Measurements from ENCODE around the gene PIGO. TPM values are rescaled to one million over a fixed set of nuclear protein-coding genes. Genes with fewer than 3 reads are reported as not detected.

Gene PIGO
- total and polyA plus RNA-seq, 4 experiments from 2014 or later, result 17.9 to 29.7 (median 24.3) TPM

DNA sequence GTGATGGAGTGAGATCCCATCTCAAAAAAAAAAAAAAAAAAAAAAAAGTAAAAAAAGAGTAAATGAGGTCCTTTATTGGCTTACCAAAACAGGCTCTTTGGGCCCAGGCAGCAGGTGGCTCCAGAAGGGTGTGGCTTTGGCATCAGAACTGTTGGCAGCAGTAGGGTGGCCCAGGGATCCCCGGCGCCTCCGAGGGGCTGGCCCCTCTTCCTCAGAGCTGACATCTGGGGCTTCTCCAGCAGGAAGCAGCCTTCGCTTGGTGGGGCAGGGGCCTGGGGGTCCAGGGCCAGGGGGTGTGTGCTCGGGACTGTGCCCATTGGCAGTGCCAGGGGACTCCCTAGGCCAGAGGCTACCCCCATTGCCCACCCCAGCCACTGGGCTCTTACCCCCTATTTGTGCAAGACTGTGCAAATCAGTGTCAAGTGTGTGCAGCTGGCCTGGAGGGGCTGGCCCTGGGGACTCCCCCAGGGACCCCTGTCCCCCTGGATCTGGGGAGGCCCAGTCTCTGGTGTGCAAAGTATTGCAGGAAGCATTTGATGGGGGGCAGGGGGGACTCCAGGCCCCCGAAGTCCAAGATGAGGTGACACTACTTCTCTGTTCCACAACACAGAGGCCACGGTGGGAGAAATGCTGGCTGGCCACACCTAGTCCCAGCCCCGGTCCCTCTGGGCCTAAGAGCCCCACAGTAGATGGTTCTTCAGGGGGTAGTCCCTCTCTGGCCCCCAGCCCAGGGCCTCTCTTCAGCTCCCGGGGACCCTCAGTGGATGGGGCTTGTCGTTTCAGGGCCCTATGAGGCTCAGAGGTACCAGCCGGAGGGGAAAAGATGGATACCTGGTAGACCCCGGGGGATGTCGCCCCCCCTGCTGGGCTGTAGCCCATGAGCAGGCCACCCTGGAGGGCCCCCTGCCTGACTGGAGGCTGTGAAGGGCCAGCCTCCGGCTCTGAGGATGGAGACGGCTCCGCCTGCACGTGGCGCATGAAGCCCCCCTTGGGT is 11.2 kb upstream of the PIGO start:
- H3K27me3 Mint-ChIP-seq, result no peaks in the 10 kb centered on the region
- no peak overlapping the region for H3K27ac Mint-ChIP-seq
- peaks cover 30 to 41% (median 35%) of the 10 kb centered on the region in 4 donors for H3K4me1 Mint-ChIP-seq
- intact Hi-C loops (cut with micrococcal nuclease), result no loop called here
- CTCF ChIA-PET (ENCODE audit: partially characterized antibody), result interaction anchor here (1.2 to 1.6 kb wide), 3 partner anchors 8 to 11 kb away, joined by 5 to 7 read pairs (median 5); partner anchors contain the start of genes ATOSB and PIGO
- Histone ChIP-seq H3K9me3 (ENCODE audit: control insufficient read depth in 1 of 2, low read length in 2 of 2) (no peaks in the 10 kb centered on the region), H3K4me3 (ENCODE audit: low read length in 2 of 2) (no peak overlapping the region), H3K27me3 (ENCODE audit: insufficient read depth, low read length) (no peaks in the 10 kb centered on the region), H3K27ac (ENCODE audit: low read depth, low read length) (no peak overlapping the region), H3K4me1 (ENCODE audit: insufficient read depth, low read length) (peaks cover 33% of the 10 kb centered on the region), H3K36me3 (ENCODE audit: insufficient read depth, low read length) (peaks cover 18% of the 10 kb centered on the region)
- no peak for DNase-seq
- H3K36me3 Mint-ChIP-seq, result peaks cover 12 to 22% of the 10 kb centered on the region in 2 donors
- H3K4me3 Mint-ChIP-seq, result no peak overlapping the region
- H3K9me3 Mint-ChIP-seq, result peaks cover 0 to 3% (median 0%) of the 10 kb centered on the region in 8 donors
- POLR2A ChIA-PET (ENCODE audit: partially characterized antibody), result no interaction called here

DNA sequence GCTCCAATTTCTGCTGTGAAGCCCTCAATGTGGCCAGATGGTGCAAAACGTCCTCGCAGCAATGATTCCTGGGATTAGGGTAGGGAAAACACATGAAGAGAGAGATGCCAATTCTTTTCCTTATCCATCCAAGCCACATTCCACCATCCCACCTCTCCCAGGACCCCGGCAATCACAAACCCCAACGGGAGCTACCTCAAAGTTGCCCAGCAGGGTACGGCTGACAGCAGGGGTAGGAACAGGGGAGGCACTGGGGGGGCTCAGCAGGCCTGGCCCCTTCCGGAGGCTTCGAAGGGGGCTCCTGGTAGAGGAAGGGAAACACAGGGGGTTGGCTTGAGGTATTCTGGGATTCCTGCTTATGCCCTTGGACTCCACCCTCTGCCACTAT is 9.9 kb upstream of the PIGO start:
- CTCF ChIA-PET (ENCODE audit: partially characterized antibody), result interaction anchor here (0.8 to 1.6 kb wide), 3 partner anchors 9 to 29 kb away, joined by 3 to 5 read pairs (median 5); partner anchors contain the start of genes ATOSB and PIGO
- POLR2A ChIA-PET (ENCODE audit: partially characterized antibody), result interaction anchor here (0.8 to 4.7 kb wide), 2 partner anchors 8 to 638 kb away, joined by 3 to 46 read pairs; partner anchors contain the start of gene ATOSB
- intact Hi-C loops (cut with micrococcal nuclease), result no loop called here

DNA sequence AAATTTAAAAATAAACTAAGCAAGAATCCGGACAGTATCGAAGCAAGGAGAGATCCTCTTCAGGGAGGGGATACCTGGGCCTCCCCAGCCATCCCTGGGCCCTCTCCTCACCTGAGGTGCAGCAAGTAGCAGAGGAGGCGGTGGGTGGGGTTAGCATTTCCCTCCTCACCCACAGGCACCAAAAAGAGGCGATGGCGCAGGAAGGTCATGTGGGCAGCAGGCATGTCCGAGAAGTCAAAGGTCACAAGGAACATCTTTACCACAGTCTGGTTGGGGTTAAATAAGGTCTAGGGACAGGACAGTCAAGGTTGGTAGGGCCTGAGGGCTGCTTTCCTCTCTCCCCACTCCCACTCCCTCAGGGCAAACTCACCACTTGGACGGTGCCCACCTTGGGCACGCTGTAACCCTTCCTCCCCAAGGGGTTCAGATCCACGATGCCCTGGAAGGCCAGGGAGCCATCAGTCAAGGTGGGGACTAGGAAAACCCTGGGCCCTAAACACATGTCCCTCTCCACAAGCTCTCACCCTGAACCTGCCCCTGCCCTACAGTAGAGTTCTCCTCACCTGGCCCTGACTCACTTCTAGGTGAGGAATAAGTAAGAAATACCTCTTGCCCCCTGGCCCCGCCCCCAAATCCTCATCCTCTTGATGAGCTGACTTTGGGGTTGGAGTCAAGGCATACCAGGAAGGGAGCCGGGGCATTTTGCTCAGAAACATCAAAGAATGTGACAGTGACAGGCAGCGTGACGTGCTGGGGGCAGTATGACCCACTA is 9.4 kb upstream of the PIGO start:
- peak overlapping the region in 4 of 7 donors; percentile 50 to 67 (median 57) for H3K27ac Mint-ChIP-seq
- peaks cover 18% of the 10 kb centered on the region for H3K36me3 ChIP-seq (ENCODE audit: insufficient read depth, low read length)
- no peak overlapping the region for H3K4me3 Mint-ChIP-seq
- peaks cover 14 to 30% of the 10 kb centered on the region in 2 donors for H3K36me3 Mint-ChIP-seq
- no peaks in the 10 kb centered on the region for H3K27me3 Mint-ChIP-seq
- H3K27ac ChIP-seq (ENCODE audit: low read depth, low read length), result no peak overlapping the region
- intact Hi-C loops (cut with micrococcal nuclease), result no loop called here
- CTCF ChIA-PET (ENCODE audit: partially characterized antibody), result interaction anchor here (0.5 to 1.6 kb wide), 5 partner anchors 8 to 170 kb away, joined by 3 to 5 read pairs (median 3); partner anchors contain the start of genes ATOSB and PIGO
- no peak for DNase-seq
- H3K4me3 ChIP-seq (ENCODE audit: low read length in 2 of 2), result no peak overlapping the region
- peaks cover 21 to 41% (median 32%) of the 10 kb centered on the region in 4 donors for H3K4me1 Mint-ChIP-seq
- peaks cover 32% of the 10 kb centered on the region for H3K4me1 ChIP-seq (ENCODE audit: insufficient read depth, low read length)
- POLR2A ChIA-PET (ENCODE audit: partially characterized antibody), result interaction anchor here (0.8 to 4.7 kb wide), 2 partner anchors 9 to 639 kb away, joined by 3 to 46 read pairs; partner anchors contain the start of gene ATOSB
- peaks cover 0 to 3% (median 0%) of the 10 kb centered on the region in 8 donors for H3K9me3 Mint-ChIP-seq
- H3K9me3 ChIP-seq (ENCODE audit: control insufficient read depth in 1 of 2, low read length in 2 of 2), result no peaks in the 10 kb centered on the region
- no peaks in the 10 kb centered on the region for H3K27me3 ChIP-seq (ENCODE audit: insufficient read depth, low read length)

More for the DNA sequence above, 9.9 kb upstream of the PIGO start:
- Mint-ChIP-seq H3K4me3 (no peak overlapping the region), H3K9me3 (peaks cover 0 to 3% (median 0%) of the 10 kb centered on the region in 8 donors), H3K4me1 (peaks cover 26 to 41% (median 34%) of the 10 kb centered on the region in 4 donors), H3K27ac (peak overlapping the region in 2 of 7 donors; percentile 55 to 67), H3K36me3 (peaks cover 12 to 24% of the 10 kb centered on the region in 2 donors), H3K27me3 (no peaks in the 10 kb centered on the region)
- no peak overlapping the region for H3K4me3 ChIP-seq (ENCODE audit: low read length in 2 of 2)
- no peaks in the 10 kb centered on the region for H3K9me3 ChIP-seq (ENCODE audit: control insufficient read depth in 1 of 2, low read length in 2 of 2)
- H3K27ac ChIP-seq (ENCODE audit: low read depth, low read length), result no peak overlapping the region
- H3K27me3 ChIP-seq (ENCODE audit: insufficient read depth, low read length), result no peaks in the 10 kb centered on the region
- no peak for DNase-seq
- H3K4me1 ChIP-seq (ENCODE audit: insufficient read depth, low read length), result peaks cover 36% of the 10 kb centered on the region
- H3K36me3 ChIP-seq (ENCODE audit: insufficient read depth, low read length), result peaks cover 18% of the 10 kb centered on the region

DNA sequence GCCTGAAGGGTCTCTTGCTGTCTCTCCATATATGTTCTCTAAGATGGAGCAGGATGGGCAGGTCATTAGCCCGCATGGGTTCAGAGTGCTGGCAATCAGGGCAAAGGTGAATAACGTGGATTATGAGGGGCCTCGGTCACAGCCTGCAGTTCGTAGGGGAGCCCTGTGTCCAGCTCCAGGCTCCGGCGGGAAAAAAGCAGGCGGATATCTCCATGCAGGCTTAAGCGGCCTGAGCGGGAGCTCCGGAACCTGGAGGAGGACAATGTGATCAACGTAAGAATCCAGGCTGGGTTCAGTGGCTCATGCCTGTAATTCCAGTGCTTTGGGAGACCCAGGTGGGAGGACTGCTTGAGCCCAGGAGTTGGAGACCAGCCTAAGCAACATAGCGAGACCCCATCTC is 8.7 kb upstream of the PIGO start:
- H3K4me1 ChIP-seq (ENCODE audit: insufficient read depth, low read length), result peaks cover 26% of the 10 kb centered on the region
- Mint-ChIP-seq H3K9me3 (peaks cover 0 to 3% (median 0%) of the 10 kb centered on the region in 8 donors), H3K27ac (peak overlapping the region in 4 of 7 donors; percentile 19 to 82 (median 49)), H3K36me3 (peaks cover 20 to 34% of the 10 kb centered on the region in 2 donors), H3K4me1 (peaks cover 22 to 43% (median 31%) of the 10 kb centered on the region in 4 donors), H3K27me3 (no peaks in the 10 kb centered on the region), H3K4me3 (no peak overlapping the region)
- H3K4me3 ChIP-seq (ENCODE audit: low read length in 2 of 2), result no peak overlapping the region
- intact Hi-C loops (cut with micrococcal nuclease), result no loop called here
- H3K27me3 ChIP-seq (ENCODE audit: insufficient read depth, low read length), result no peaks in the 10 kb centered on the region
- no peaks in the 10 kb centered on the region for H3K9me3 ChIP-seq (ENCODE audit: control insufficient read depth in 1 of 2, low read length in 2 of 2)
- CTCF ChIA-PET (ENCODE audit: partially characterized antibody), result interaction anchor here (0.5 to 1.4 kb wide), 3 partner anchors 9 to 171 kb away, joined by 3 to 4 read pairs (median 3); no protein-coding TSS in a partner anchor
- no peak for DNase-seq
- H3K36me3 ChIP-seq (ENCODE audit: insufficient read depth, low read length), result peaks cover 22% of the 10 kb centered on the region
- POLR2A ChIA-PET (ENCODE audit: partially characterized antibody), result interaction anchor here (3.8 to 4.7 kb wide), 2 partner anchors 9 to 33 kb away, joined by 46 to 51 read pairs; partner anchors contain the start of genes ATOSB and VCP
- no peak overlapping the region for H3K27ac ChIP-seq (ENCODE audit: low read depth, low read length)

DNA sequence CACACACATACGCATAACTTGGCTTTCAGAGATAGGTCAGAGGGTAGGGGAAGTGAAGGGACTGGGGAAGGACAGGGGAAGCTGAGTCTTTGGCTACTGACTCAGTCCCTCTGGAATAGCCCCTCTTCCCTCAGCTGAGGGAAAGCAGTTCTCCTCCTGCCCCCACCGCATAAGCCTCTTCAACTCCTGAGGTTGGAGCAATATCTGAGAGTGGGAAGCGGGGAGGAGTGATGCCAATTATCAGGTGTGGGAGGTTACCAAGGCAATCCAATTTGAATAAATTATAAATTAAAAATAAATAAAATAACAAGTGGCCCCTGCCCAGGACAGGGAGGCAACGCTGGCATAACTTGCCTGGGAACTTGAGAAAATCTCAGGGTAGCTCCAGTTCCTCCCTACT is 8.2 kb upstream of the PIGO start:
- Histone ChIP-seq H3K27me3 (ENCODE audit: insufficient read depth, low read length) (no peaks in the 10 kb centered on the region), H3K4me3 (ENCODE audit: low read length in 2 of 2) (no peak overlapping the region), H3K27ac (ENCODE audit: low read depth, low read length) (no peak overlapping the region), H3K4me1 (ENCODE audit: insufficient read depth, low read length) (peaks cover 23% of the 10 kb centered on the region), H3K36me3 (ENCODE audit: insufficient read depth, low read length) (peaks cover 28% of the 10 kb centered on the region), H3K9me3 (ENCODE audit: control insufficient read depth in 1 of 2, low read length in 2 of 2) (no peaks in the 10 kb centered on the region)
- Mint-ChIP-seq H3K4me3 (no peak overlapping the region), H3K9me3 (peaks cover 0 to 3% (median 0%) of the 10 kb centered on the region in 8 donors), H3K4me1 (peaks cover 20 to 44% (median 31%) of the 10 kb centered on the region in 4 donors), H3K27me3 (no peaks in the 10 kb centered on the region), H3K27ac (peak overlapping the region in 6 of 7 donors; percentile 37 to 99 (median 68)), H3K36me3 (peaks cover 25 to 37% of the 10 kb centered on the region in 2 donors)
- ChIA-PET POLR2A (ENCODE audit: partially characterized antibody) (interaction anchor here (2.4 to 4.7 kb wide), 3 partner anchors 10 to 33 kb away, joined by 11 to 51 read pairs (median 46); partner anchors contain the start of genes ATOSB and VCP), CTCF (ENCODE audit: partially characterized antibody) (interaction anchor here (1.0 to 1.5 kb wide), 4 partner anchors 9 to 155 kb away, joined by 3 to 6 read pairs (median 4); no protein-coding TSS in a partner anchor)
- intact Hi-C loops (cut with micrococcal nuclease), result no loop called here
- DNase-seq, result no peak

DNA sequence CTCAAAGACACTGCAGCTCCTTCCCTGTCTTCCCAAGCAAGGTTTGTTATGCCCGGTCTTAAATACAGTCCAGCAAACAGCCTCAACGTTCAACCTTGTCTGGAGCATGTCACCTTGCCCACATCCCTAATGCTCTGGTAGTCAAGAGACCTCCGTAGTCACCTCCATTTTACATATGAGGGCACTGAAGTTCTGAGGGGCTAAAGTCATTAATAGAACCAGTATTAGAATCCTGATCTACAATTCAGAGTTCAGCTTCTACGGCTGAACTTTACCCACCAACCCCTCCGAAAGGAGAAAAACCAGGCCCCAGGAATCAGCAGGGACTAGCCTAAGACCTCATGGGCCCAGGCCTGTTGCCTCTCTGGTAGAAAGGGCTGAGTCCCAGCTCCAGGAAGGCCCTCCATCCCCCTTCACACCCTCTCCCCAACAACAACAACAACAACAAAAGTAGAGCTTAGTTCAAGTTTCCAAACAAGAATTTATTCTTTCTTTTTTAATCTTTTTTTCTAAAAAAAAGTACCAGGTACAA is 7.3 kb upstream of the PIGO start:
- H3K36me3 ChIP-seq (ENCODE audit: insufficient read depth, low read length), result peaks cover 30% of the 10 kb centered on the region
- no peak for DNase-seq
- Mint-ChIP-seq H3K27ac (peak overlapping the region; percentile 97 to 100 (median 99)), H3K9me3 (peaks cover 0 to 3% (median 0%) of the 10 kb centered on the region in 8 donors), H3K36me3 (peaks cover 29 to 38% of the 10 kb centered on the region in 2 donors), H3K27me3 (no peaks in the 10 kb centered on the region), H3K4me1 (peaks cover 19 to 46% (median 30%) of the 10 kb centered on the region in 4 donors), H3K4me3 (peak overlapping the region; percentile 90 to 98 (median 94))
- peak overlapping the region in 1 of 2 donors; percentile 83 for H3K4me3 ChIP-seq (ENCODE audit: low read length in 2 of 2)
- no peaks in the 10 kb centered on the region for H3K27me3 ChIP-seq (ENCODE audit: insufficient read depth, low read length)
- peaks cover 23% of the 10 kb centered on the region for H3K4me1 ChIP-seq (ENCODE audit: insufficient read depth, low read length)
- H3K9me3 ChIP-seq (ENCODE audit: control insufficient read depth in 1 of 2, low read length in 2 of 2), result no peaks in the 10 kb centered on the region
- ChIA-PET POLR2A (ENCODE audit: partially characterized antibody) (interaction anchor here (0.8 to 5.5 kb wide), 12 partner anchors 8 to 502 kb away, joined by 3 to 51 read pairs (median 8); partner anchors contain the start of genes ATOSB, DNAJB5, FANCG and TESK1), CTCF (ENCODE audit: partially characterized antibody) (interaction anchor here (0.7 to 2.5 kb wide), 10 partner anchors 8 to 204 kb away, joined by 3 to 10 read pairs (median 5); partner anchors contain the start of genes ATOSB and FANCG)
- intact Hi-C loops (cut with micrococcal nuclease), result loop anchor here (1.0 kb wide), 5 partner anchors 8 to 501 kb away; partner anchors contain the start of gene VCP
- peak overlapping the region; percentile 95 for H3K27ac ChIP-seq (ENCODE audit: low read depth, low read length)

Data from CD4-positive, alpha-beta memory T cell (primary cell).